Mucosa of gallbladder (tissue), 1 donor: ENCODE measurements around the gene KIAA1671. TPM values are rescaled to one million over a fixed set of nuclear protein-coding genes. Genes with fewer than 3 reads are reported as not detected.
A peak's percentile ranks its signal among the peaks of the same experiment; 100 is the strongest.

ENCODE experiments used
- DNase-seq: peaks from one replicate; pipeline ENCODE4 v3.0.0-alpha.2; 2020; ENCODE audit warnings: low spot score
- total RNA-seq: library from RNA; stranded (reverse); gene quantifications from one replicate; pipeline ENCODE4 v1.2.1, GENCODE V29; 2021
- donor health status: DM: no; HTN: no; CAD: no.

KIAA1671 gene
- total RNA-seq, 1 donor from 2014 or later: 85.5 TPM

DNA sequence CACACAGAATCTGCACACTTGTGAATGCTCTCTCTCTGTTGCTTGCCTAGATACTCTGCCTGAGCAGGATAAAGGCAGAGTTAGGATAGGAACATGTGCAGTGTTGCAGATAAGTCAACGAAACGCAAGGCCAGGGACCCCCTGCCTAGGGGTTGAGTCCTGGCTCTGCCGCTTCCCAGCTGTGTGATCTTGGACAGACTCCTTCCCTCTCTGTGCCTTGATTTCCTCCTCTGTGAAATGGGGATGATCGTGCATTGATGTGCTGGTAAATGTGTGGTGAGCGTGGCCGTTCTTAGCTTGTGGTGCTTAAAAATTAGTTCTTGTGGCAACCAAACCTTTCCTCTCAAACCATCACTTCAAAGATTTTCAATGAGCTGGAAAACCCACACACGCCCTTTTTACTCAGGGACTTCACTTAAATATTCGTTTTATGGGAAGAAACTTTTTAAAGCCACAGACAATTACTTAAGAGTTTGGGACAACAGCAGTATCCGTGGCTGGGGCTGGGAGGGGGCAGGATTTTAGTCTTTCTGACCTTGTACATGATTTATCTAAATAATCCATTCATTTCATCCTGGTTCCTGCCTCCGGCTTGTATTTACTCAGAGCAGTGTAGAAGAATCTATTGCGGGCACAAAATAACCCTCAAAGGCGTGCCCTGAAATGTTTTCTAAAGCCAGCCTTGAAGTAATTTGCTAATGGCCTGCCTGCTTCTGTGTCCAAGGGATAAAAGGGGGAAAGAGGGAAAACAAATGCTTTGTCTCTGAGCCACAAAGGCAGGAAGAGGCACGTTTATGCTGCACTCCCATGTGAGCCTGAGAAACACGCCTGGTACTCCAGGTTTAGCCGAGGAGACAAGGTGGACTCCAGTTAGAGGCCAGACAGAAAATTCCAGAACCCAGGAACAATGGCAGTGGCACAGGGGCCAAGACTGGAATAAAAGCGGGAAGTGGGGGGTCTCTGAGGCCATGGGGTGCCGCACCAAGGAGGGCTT lies 162.2 kb downstream of the KIAA1671 start:
- DNase-seq: no peak

DNA sequence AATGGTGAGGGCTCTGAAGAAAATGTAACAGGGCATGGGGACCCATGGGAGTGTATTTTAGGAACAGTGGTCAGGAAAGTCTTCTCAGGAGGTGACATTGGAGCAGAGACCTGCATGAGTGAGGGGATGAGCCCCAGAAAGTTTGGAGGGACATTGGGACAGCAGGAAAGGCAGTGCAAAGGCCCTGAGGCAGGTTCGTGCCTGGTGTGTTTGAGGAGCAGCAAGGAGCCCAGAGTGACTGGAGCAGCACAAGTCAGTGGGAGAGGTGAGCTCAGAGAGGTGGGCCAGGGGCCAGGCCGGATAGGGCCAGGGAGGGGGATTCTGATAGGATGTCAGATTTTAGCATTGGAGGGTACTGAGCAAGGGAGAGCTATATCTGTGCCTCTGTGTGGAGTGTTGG lies 167.1 kb downstream of the KIAA1671 start:
- DNase-seq: no peak

DNA sequence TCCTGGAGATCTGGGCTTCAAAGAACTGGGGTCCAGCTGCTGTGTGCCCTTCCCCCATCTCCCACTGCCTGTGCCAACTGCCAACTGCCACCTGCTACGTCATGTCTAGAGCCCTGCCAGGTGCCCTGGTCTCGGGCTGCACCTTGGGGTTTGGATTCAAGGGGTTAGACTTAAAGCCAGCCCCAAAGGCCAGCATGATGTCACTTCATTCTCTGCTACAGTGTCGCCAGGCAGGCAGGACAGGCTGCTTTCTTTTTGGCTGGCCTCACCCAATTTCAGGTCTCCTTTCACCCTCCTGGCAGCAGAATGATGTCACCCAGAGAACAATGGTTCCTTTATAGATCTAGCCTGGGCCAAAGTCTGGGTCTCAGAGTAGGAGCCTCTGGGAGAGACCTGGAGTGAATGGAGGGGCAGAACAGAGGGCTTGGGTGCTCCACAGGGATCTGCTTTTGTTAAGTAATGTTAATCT lies 167.6 kb downstream of the KIAA1671 start:
- DNase-seq: peak; percentile 87

DNA sequence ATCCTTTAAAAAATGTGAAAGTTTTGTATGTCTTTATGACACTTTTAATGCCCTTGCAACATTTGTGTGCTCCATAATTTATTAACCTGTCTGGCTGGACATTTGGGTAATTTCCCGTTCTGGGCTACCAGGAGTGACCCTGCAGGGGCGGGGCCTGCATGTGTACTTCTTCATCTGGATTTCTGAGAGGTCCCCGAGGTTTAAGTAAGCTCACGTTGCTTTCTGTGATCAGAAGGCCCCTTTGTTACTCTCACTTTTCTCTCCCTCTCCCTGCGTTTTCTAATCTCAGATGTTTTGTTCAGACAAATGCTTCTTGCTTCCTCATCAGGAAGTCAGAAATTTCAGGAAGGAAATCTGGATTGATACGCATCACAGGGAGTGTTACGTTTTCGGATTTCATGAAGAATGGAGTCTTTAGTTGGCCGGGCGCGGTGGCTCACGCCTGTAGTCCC lies 168.3 kb downstream of the KIAA1671 start:
- DNase-seq: peak; percentile 69

DNA sequence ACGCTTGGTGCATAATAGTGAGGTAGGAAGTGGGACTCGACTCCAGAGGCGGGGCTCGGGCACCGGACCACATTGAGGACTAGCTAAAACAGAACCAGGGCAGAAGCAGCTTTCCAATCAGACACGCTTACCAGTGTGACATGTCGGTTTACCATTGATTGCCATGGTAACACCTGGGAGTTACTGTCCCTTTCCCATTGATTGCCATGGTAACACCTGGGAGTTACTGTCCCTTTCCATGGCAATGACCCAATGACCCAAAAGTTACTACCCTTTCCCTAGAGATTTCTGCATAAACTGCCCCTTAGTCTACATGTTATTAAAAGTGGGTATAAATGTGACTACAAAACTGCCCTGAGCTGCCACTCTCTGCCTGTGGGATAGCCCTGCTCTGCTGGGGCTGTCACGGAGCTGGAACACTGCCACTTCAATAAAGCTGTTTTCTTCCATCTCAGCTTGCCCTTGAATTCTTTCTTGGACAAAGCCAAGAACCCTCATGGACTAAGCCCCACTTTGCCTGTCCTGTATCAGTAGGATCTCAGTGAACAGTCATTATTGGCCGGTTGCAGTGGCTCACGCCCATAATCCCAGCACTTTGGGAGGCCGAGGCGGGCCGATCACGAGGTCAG lies 169.7 kb downstream of the KIAA1671 start:
- no peak for DNase-seq

DNA sequence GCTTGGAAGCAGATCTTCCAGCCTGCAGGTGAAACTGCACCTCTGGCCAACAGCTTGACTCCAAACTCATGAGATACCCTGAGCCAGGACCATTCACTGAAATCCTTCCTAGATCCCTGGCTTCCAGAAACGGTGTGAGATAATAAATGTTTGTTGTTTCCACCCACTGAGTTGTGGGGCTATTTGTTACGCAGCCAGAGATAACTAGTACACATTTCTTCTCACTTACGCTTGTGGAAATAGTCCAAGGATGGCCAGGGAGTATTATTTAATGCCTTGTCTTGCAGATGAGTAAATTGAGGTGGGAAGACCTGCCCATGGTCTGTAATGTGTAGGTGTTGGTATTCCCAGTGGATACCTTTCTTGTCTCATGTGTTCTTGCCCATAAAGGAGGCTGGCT lies 171.2 kb downstream of the KIAA1671 start:
- no peak for DNase-seq

DNA sequence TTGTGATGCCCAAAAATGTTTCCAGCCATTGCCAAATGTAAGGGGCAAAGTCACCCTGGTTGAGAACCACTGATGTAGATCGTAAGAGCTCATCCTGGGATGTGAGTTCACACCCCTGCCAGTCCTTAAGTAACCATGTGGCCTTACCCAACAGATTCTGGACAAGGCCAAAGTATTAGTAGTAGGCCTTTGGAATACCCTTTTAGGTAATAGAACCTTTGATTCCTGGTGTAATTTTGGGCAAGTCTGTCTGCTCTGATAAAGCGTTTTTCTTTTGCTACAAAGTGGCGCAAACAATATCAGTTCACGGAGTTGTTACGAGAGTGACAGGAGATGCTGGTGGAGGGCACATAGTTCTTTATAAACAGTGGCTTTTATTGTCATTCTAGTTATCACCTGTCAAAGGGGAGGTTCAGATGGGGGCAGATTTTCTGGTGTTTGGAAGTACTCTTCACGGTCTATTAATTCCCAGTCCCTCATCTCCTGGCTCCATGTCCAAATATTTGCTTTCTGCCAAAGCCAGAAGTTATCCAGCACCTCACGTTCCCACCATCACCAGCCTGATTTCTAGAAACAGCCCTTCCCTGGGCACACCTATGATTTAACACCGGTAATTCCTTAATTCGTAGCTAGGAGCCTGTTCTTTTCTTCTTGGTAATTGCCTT lies 173.3 kb downstream of the KIAA1671 start:
- no peak for DNase-seq

DNA sequence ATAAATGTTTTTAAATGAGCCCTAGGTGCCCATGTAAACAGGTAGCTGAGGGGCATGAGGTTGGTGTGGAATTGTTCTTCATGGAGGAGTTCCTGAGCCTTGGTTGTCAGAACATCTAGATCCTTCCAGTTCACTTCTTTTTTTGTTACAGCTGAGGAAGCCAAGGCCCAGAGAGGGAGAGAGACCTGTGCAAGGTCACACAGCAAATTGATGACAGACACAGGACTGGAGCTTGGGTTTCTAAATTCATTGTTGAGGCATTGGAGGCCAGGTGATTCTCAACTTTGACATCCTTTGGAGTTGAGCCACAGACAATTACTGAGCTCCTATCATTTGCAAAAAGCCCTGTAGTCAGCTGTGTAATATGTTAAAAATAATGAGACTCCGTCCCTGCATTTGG lies 174.0 kb downstream of the KIAA1671 start:
- DNase-seq: no peak

DNA sequence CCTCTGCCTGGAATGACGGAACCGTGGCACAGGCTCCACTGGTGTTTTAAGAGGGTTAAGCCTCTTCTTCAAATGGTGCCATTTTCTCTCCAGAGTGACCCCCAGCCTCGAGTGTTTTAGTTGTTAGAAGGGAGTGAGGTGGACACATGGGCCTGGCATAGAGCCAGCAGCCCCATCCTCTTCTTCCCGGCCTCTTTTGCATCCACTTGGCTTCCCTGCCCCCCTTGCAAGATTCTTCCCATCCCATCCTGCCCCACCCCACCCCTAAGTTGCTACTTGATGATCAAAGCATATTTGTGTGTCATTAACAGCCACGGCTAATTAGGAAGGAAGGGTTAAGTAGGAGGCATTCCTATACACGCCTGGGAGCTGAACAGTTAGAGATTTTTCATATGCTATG lies 174.8 kb downstream of the KIAA1671 start:
- DNase-seq: no peak

DNA sequence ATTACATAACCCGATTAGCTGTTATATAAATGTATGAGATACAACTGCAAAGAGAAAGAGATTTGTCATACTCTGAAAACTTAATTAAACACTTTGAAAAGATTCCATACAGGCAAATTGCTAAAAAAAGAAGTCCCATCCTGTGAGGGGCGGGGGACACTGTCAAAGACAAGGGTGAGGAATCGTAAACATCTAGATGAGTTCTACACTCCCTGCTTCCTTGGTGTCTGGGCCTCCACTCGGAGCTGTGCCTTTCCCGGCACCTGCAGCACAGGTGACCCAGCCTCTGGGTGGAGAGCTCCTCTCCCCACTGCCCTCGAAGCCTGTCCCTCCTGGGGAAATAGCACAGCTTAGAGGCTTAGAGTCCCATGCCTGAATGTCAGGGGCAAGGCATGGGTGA lies 177.9 kb downstream of the KIAA1671 start:
- no peak for DNase-seq

DNA sequence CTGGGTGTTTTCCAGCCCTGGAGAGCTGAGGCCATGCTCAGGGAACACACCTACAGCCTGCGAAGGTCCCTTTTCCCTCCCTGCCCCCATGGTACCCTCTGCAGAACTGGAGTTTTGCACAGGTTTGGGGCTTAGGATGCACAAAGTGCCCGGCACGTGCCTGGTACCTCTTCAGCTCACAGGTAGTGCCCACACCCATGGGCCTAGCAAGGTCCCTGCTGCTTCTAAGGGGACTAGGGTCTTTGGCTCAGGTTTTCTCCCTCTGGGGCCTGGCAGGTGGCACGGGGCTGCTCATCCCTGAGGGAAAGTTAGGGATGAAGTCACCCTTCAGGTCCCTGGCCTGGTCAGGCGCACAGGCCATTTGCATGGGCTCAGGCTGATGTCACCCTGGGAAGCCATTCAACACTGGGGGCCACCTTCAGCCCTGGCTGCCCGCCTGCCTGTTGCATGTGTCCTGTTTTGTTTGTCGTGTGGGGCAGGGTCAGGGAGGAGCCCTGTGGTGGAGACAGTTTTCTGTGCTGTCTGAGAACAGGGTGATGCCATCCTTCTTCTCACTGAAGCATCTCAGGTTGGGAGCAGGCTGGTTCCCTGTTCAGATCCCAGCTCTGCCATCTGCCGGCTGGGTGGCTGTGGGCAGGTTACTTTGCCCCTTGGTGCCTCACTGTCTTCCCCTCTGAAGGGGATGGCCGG lies 178.8 kb downstream of the KIAA1671 start:
- DNase-seq: no peak

DNA sequence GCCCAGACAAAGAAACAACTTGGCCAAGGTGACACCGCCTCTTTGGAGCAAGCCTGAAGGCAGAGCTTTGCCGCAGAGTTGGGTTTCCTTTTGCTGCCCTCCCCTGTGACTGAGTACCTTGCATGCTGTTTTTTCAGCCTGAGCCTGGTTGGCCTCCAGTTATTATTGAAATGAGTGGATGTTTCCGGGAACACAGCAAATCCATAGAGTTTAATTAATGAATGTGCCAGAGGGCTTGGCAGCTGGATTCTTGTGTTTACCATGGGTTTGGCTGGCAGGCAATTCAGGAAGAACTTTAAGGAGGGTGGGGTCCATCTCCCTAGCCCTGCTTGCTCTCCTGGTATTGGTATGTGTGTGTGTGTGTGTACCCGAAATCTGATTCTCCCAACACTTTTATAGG lies 181.5 kb downstream of the KIAA1671 start:
- peak; percentile 82 for DNase-seq

DNA sequence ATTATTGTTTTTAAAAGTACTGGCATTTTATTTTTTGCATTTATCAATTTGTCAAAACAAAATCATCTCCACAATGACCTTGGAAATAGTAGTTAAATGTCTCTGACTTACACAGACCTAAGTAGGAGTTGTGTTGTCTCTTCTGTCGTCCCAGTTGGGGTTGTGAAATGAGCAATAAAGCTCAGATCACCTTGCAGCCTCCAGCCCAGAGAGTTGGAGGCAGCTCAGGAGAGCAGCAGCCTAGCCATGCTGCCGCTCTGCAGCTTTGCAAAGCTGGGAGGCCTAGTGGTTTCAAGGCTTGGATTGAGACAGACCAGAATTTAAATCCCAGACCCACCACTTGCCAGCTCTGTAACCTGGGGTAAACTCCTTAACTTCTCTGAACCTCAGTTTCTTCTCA lies 181.9 kb downstream of the KIAA1671 start:
- no peak for DNase-seq

DNA sequence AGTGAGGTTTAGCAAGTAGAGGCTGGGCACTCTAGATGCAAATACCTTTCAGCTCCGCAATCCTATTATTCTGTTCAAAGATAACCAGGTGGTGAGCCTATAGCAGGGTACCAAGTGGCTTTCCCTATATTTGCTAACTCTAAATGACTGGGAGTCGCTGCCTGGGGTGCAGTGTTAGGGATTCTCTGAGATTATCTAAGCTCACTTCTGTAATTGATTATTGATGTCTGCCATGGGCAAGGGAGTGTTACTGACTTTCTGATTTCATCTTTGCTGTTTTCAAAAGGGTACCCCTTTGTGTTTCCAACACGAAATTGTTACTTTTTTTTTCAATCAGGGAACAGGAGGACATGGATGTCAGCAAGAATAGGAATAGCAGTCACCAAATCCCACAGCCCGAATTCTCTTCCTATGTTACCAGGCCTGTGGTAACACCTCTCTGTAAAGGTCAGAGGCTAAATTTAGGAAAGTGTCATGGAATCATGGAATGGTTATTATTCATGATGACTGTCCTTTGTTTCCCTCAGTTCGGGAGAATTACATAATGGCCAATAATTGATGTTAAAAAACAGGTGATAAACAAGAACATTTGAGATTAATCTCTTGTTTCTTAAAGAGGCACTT lies 184.5 kb downstream of the KIAA1671 start:
- DNase-seq: no peak

DNA sequence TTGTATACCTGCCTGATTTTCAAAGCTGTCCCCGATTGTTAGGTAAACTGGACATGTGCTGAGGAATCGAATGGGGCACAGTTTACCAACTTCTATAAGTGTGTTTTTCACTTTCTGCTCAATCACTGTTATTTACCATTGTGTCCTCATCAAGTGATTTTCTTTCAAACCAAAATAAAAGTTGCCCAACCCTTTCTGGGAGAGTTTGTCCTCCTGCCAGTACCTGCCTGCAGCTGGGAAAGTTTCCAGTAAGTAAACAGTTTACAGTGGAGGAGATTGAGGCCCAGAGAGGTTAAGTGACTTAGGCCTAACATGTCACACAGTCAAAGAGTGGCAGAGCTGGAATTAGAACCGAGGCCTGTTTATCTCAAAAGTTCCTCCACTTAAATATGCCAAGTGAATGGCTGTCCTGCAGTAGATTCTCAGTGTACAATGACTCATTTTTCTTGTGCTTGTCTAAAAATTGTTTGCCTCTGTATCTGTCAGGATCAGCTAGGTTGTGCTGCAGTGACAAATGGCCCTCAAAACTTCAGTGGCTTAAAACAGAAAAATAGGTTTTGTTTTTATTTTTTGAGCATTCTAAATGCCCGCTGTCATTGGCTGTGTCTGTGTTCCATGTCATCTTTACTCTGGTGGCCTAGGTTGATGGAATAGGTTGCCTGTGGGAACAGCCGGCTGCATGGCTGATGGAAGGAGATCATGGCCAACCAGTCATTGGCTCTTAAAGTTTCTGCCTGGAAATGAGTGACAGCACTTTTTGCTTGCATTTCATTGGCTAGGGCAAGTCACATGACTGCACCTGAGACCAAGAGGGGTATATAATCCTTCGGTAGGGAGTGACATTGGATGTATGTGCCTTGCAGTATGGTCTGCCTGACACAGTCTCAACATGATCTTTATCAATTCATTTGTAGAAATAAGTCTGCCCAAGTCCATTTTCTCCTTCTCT lies 185.3 kb downstream of the KIAA1671 start:
- no peak for DNase-seq

DNA sequence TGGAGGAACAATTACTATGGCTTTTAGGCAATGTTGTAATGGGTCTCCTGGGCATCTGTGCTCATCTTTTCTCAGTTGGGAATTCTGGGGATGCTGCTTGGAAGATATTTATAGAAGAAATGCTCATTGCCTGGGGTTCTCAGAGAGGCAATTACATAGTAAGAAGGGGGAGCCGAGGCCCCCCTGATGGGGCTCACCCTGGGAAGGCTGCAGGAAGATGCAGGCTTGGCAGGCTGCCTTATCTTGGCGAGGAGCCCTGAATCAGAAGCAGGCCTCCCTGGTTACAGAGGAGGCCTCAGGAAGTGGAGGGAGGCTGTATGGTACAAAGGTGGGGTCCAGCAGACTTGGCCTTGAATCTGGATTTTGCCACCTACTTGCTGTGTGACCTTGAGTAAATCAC lies 186.5 kb downstream of the KIAA1671 start:
- DNase-seq: peak; percentile 56

DNA sequence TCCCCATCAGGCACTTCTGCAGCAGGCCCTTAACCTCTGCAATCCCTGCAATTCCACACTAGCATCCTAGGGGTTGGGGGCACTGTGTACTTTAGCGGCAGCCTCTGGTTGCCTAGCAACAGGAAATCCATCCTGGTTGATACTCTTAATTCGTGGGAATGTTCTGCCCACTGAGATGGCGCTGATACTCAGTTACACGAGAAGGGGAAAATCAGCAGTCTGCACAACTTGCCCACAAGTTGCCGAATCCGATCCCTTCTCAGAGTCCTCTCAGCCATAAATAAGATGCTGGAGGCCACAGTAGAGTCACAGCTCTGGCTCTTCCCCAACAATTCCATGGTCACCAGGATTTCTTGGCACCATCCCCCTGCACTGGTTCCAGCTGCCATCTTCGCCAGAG lies 189.6 kb downstream of the KIAA1671 start:
- no peak for DNase-seq

DNA sequence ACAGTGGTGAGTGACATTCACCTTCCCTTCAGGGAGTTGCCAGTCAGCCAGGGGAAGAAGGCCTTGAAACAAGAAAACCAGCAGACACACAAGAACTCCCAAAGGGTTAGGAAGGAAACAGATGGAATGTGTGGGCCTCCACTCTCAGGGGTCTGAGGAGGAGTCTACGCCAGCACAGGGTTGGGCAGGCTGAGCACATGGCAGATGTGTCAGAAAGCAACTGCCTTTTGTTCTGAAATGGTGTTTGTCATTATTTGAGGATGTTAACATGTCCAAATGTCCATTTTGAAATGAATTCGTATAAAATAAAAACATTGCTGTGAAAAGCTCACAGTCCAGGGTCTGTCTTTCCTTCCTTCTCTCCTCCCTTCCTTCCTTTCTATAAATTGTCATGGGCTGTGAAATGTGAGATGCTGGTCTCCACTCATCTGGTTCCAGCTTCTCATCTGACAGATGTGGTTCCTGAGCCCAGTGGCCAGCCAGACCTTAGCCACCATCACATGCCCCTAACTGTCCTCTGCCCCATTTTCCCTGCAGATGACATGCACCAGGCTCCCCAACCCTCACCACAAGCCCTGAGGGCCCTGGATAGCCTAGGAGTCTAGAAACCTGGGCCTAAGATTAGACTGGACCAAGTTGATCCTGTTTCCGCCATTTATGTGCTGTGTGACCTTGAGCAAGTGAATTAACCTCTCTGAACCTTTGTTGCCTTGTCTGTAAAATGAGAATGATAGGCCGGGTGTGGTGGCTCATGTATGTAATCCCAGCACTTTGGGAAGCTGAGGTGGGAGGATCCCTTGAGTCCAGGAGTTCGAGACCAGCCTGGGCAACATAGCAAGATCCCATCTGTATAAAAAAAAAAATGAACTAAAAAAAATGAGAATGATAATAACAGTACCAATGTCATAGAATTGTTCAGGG lies 190.9 kb downstream of the KIAA1671 start:
- no peak for DNase-seq

DNA sequence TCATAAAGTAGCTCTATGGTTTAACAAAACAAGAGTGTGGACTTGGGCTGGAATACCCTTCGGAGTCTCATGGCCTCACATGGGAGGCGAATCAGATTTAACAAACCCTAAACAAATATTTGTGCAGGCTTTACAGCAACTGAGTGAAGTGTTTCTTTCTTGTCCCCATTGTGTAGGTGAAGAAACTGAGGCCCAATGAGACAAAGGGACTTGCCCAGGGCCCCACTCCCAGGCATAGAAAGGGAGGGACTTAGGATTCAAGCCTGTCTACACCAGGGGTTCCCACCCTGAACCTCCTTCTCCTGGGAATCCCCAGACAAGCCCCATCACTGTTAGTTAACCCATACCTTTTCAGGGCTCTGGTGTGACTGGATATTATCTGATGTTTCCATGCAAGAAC lies 192.0 kb downstream of the KIAA1671 start:
- no peak for DNase-seq
